Measurements from ENCODE around the gene GUCY1B1. TPM values are rescaled to one million over a fixed set of nuclear protein-coding genes. Genes with fewer than 3 reads are reported as not detected.

Gene GUCY1B1
- total RNA-seq, 1 experiment from 2014 or later: 0.39 TPM

DNA sequence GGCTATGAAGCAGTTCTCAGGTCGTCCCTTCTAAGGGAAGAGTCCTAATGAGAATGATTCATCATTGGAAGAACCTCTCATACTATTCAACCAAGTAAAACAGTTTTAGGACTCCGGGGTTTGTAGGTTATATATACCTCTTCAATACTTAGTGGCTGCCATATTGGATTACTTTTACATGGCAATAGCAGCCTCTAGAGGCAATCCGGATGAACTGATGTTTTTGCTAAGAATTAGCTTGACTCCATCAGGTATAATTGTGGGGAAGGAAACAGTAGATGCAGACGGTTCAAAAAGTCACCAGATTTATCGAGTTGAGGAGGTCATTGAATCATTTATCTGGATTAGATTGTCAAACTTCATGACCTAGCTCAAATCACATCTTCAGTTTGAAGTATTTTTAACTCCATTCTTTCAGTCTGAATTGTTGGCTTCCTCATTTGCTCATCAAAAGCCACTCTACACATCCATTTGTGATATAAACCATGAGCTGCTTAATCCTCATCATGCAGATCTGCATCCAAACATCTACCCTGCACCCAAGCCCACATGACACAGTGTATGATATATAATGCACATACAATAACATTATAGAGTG, 28.4 kb downstream of the GUCY1B1 start:
- DNase-seq: peak in 1 of 2 experiments; percentile 11
- Histone ChIP-seq H3K4me1 (replicated peaks; ENCODE audit: insufficient read depth) (no peaks in the 10 kb centered on the region), H3K27me3 (ENCODE audit: insufficient read depth, low read depth) (no peaks in the 10 kb centered on the region), H3F3A (ENCODE audit: insufficient read depth, low read depth) (no peaks in the 10 kb centered on the region), H3K27ac (no peak overlapping the region), H2AFZ (no peak overlapping the region), H3K4me2 (no peak overlapping the region), H3K9me2 (ENCODE audit: insufficient read depth) (no peaks in the 10 kb centered on the region), H4K20me1 (ENCODE audit: insufficient read depth) (no peaks in the 10 kb centered on the region), H3K36me3 (ENCODE audit: low read depth) (no peaks in the 10 kb centered on the region), H3K9me3 (ENCODE audit: insufficient read depth, low read depth) (no peaks in the 10 kb centered on the region), H3K4me3 (no peak overlapping the region), H3K79me2 (ENCODE audit: low read depth) (no peaks in the 10 kb centered on the region)
- TF ChIP-seq, protein P1, sequence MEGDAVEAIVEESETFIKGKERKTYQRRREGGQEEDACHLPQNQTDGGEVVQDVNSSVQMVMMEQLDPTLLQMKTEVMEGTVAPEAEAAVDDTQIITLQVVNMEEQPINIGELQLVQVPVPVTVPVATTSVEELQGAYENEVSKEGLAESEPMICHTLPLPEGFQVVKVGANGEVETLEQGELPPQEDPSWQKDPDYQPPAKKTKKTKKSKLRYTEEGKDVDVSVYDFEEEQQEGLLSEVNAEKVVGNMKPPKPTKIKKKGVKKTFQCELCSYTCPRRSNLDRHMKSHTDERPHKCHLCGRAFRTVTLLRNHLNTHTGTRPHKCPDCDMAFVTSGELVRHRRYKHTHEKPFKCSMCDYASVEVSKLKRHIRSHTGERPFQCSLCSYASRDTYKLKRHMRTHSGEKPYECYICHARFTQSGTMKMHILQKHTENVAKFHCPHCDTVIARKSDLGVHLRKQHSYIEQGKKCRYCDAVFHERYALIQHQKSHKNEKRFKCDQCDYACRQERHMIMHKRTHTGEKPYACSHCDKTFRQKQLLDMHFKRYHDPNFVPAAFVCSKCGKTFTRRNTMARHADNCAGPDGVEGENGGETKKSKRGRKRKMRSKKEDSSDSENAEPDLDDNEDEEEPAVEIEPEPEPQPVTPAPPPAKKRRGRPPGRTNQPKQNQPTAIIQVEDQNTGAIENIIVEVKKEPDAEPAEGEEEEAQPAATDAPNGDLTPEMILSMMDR (conservative IDR thresholded peaks at IDR 0.05): peak; percentile 58
- no peak for TF ChIP-seq EZH2 (IDR thresholded peaks at IDR 0.05; ENCODE audit: low read depth)
- intact Hi-C loops (cut with micrococcal nuclease; ENCODE audit: unreplicated experiment): loop anchor here (1.0 to 5.0 kb wide), 4 partner anchors 258 to 980 kb away; no protein-coding TSS in a partner anchor
- CTCF ChIA-PET: interaction anchor here (0.8 to 1.1 kb wide), 3 partner anchors 51 to 420 kb away, joined by 3 read pairs; no protein-coding TSS in a partner anchor
- no TSS peak for BruUV-seq (replicated peaks)
- POLR2A ChIA-PET (ENCODE audit: unreplicated experiment): no interaction called here

- no peaks in the 10 kb centered on the region for H3K79me2 ChIP-seq (ENCODE audit: low read depth)
- CTCF ChIA-PET: no interaction called here
- H4K20me1 ChIP-seq (ENCODE audit: insufficient read depth): no peaks in the 10 kb centered on the region
- peak overlapping the region; percentile 23 for H3K4me2 ChIP-seq
- POLR2A ChIA-PET (ENCODE audit: unreplicated experiment): no interaction called here
- intact Hi-C loops (cut with micrococcal nuclease; ENCODE audit: unreplicated experiment): loop anchor here (5.0 kb wide), 1 partner anchor 982 kb away; no protein-coding TSS in a partner anchor
- no peaks in the 10 kb centered on the region for H3K36me3 ChIP-seq (ENCODE audit: low read depth)
- no peaks in the 10 kb centered on the region for H3F3A ChIP-seq (ENCODE audit: insufficient read depth, low read depth)
- no peak for DNase-seq
- no peaks in the 10 kb centered on the region for H3K4me1 ChIP-seq (replicated peaks; ENCODE audit: insufficient read depth)
- H2AFZ ChIP-seq: no peak overlapping the region
- H3K9me2 ChIP-seq (ENCODE audit: insufficient read depth): no peaks in the 10 kb centered on the region
- BruUV-seq (replicated peaks): no TSS peak
- TF ChIP-seq, protein P1 (conservative IDR thresholded peaks at IDR 0.05): no peak
- TF ChIP-seq EZH2 (IDR thresholded peaks at IDR 0.05; ENCODE audit: low read depth): no peak
- no peaks in the 10 kb centered on the region for H3K9me3 ChIP-seq (ENCODE audit: insufficient read depth, low read depth)
- no peaks in the 10 kb centered on the region for H3K27me3 ChIP-seq (ENCODE audit: insufficient read depth, low read depth)
- no peak overlapping the region for H3K27ac ChIP-seq
- no peak overlapping the region for H3K4me3 ChIP-seq
Measured at GRCh38 chr4:155789391-155789790, 30.6 kb downstream of the GUCY1B1 start.

- Histone ChIP-seq H3F3A (ENCODE audit: insufficient read depth, low read depth) (no peaks in the 10 kb centered on the region), H3K4me1 (replicated peaks; ENCODE audit: insufficient read depth) (no peaks in the 10 kb centered on the region), H3K27ac (no peak overlapping the region), H2AFZ (no peak overlapping the region), H3K4me3 (no peak overlapping the region), H4K20me1 (ENCODE audit: insufficient read depth) (no peaks in the 10 kb centered on the region), H3K79me2 (ENCODE audit: low read depth) (no peaks in the 10 kb centered on the region), H3K36me3 (ENCODE audit: low read depth) (no peaks in the 10 kb centered on the region), H3K4me2 (no peak overlapping the region), H3K9me2 (ENCODE audit: insufficient read depth) (no peaks in the 10 kb centered on the region), H3K27me3 (ENCODE audit: insufficient read depth, low read depth) (no peaks in the 10 kb centered on the region), H3K9me3 (ENCODE audit: insufficient read depth, low read depth) (no peaks in the 10 kb centered on the region)
- POLR2A ChIA-PET (ENCODE audit: unreplicated experiment): no interaction called here
- no peak for DNase-seq
- TF ChIP-seq, protein P1 (conservative IDR thresholded peaks at IDR 0.05): no peak
- no peak for TF ChIP-seq EZH2 (IDR thresholded peaks at IDR 0.05; ENCODE audit: low read depth)
- CTCF ChIA-PET: no interaction called here
- intact Hi-C loops (cut with micrococcal nuclease; ENCODE audit: unreplicated experiment): loop anchor here (5.0 kb wide), 1 partner anchor 983 kb away; no protein-coding TSS in a partner anchor
- BruUV-seq (replicated peaks): no TSS peak
Measured at GRCh38 chr4:155789982-155790381, 31.2 kb downstream of the GUCY1B1 start.

Data from PC-9 (cell line).